ENCODE data around the gene PTCD2. TPM values are rescaled to one million over a fixed set of nuclear protein-coding genes. Genes with fewer than 3 reads are reported as not detected.

The PTCD2 gene
- total and polyA plus RNA-seq, 7 experiments from 2014 or later = 3.7 to 12.6 (median 6.0) TPM

- Histone ChIP-seq H3K27me3 (ENCODE audit: control insufficient read depth in 2 of 2, insufficient read depth in 2 of 2, low read length in 2 of 2) (no peaks in the 10 kb centered on the region), H3K9me3 (ENCODE audit: control insufficient read depth in 2 of 3, low read length in 3 of 3) (no peaks in the 10 kb centered on the region), H3K4me1 (ENCODE audit: control insufficient read depth in 2 of 2, insufficient read depth in 2 of 2, low read length in 2 of 2) (no peaks in the 10 kb centered on the region), H3K27ac (ENCODE audit: low read depth, low read length) (no peak overlapping the region), H3K4me3 (ENCODE audit: low read length) (no peak overlapping the region), H3K36me3 (ENCODE audit: control insufficient read depth in 2 of 3, insufficient read depth in 3 of 3, low read length in 3 of 3) (peaks cover 0 to 11% (median 0%) of the 10 kb centered on the region in 3 experiments)
- Mint-ChIP-seq H3K4me3 (no peak overlapping the region), H3K4me1 (peaks cover 0 to 7% (median 2%) of the 10 kb centered on the region in 7 donors), H3K9me3 (no peaks in the 10 kb centered on the region), H3K36me3 (peaks cover 8 to 58% (median 38%) of the 10 kb centered on the region in 5 donors), H3K27me3 (no peaks in the 10 kb centered on the region), H3K27ac (peak overlapping the region in 1 of 9 donors; percentile 21)
- ATAC-seq = no peak
- no peak for DNase-seq
- intact Hi-C loops (cut with micrococcal nuclease) = no loop called here
- ChIA-PET CTCF (no interaction called here), POLR2A (no interaction called here)
These were observed 33.4 kb upstream of the PTCD2 start for GRCh38 chr5:72286798-72287197.

GRCh38 chr5:72288924-72289323 is 31.2 kb upstream of the PTCD2 start:
- H3K9me3 Mint-ChIP-seq = no peaks in the 10 kb centered on the region
- no peaks in the 10 kb centered on the region for H3K27me3 ChIP-seq (ENCODE audit: control insufficient read depth in 2 of 2, insufficient read depth in 2 of 2, low read length in 2 of 2)
- H3K4me3 Mint-ChIP-seq = no peak overlapping the region
- H3K27ac Mint-ChIP-seq = peak overlapping the region in 1 of 9 donors; percentile 24
- ChIA-PET CTCF (no interaction called here), POLR2A (no interaction called here)
- ATAC-seq = no peak
- peaks cover 7 to 46% (median 38%) of the 10 kb centered on the region in 5 donors for H3K36me3 Mint-ChIP-seq
- no peak overlapping the region for H3K4me3 ChIP-seq (ENCODE audit: low read length)
- intact Hi-C loops (cut with micrococcal nuclease) = no loop called here
- H3K27me3 Mint-ChIP-seq = no peaks in the 10 kb centered on the region
- DNase-seq = no peak
- H3K27ac ChIP-seq (ENCODE audit: low read depth, low read length) = no peak overlapping the region
- no peaks in the 10 kb centered on the region for H3K9me3 ChIP-seq (ENCODE audit: control insufficient read depth in 2 of 3, low read length in 3 of 3)
- peaks cover 0 to 7% (median 0%) of the 10 kb centered on the region in 7 donors for H3K4me1 Mint-ChIP-seq
- H3K4me1 ChIP-seq (ENCODE audit: control insufficient read depth in 2 of 2, insufficient read depth in 2 of 2, low read length in 2 of 2) = no peaks in the 10 kb centered on the region
- H3K36me3 ChIP-seq (ENCODE audit: control insufficient read depth in 2 of 3, insufficient read depth in 3 of 3, low read length in 3 of 3) = peaks cover 0 to 21% (median 0%) of the 10 kb centered on the region in 3 experiments

- Mint-ChIP-seq H3K27ac (no peak overlapping the region), H3K4me3 (no peak overlapping the region), H3K27me3 (no peaks in the 10 kb centered on the region), H3K9me3 (no peaks in the 10 kb centered on the region), H3K36me3 (peaks cover 10 to 58% (median 39%) of the 10 kb centered on the region in 5 donors), H3K4me1 (peaks cover 0 to 5% (median 0%) of the 10 kb centered on the region in 7 donors)
- POLR2A ChIA-PET = no interaction called here
- ATAC-seq (no peak), DNase-seq (no peak)
- peaks cover 0 to 21% (median 4%) of the 10 kb centered on the region in 3 experiments for H3K36me3 ChIP-seq (ENCODE audit: control insufficient read depth in 2 of 3, insufficient read depth in 3 of 3, low read length in 3 of 3)
- H3K4me3 ChIP-seq (ENCODE audit: low read length) = no peak overlapping the region
- no peaks in the 10 kb centered on the region for H3K27me3 ChIP-seq (ENCODE audit: control insufficient read depth in 2 of 2, insufficient read depth in 2 of 2, low read length in 2 of 2)
- H3K4me1 ChIP-seq (ENCODE audit: control insufficient read depth in 2 of 2, insufficient read depth in 2 of 2, low read length in 2 of 2) = no peaks in the 10 kb centered on the region
- no peaks in the 10 kb centered on the region for H3K9me3 ChIP-seq (ENCODE audit: control insufficient read depth in 2 of 3, low read length in 3 of 3)
- CTCF ChIA-PET = no interaction called here
- intact Hi-C loops (cut with micrococcal nuclease) = no loop called here
- no peak overlapping the region for H3K27ac ChIP-seq (ENCODE audit: low read depth, low read length)
These were observed 29.6 kb upstream of the PTCD2 start for GRCh38 chr5:72290356-72291133.

- intact Hi-C loops (cut with micrococcal nuclease) = no loop called here
- Histone ChIP-seq H3K4me3 (ENCODE audit: low read length) (no peak overlapping the region), H3K9me3 (ENCODE audit: control insufficient read depth in 2 of 3, low read length in 3 of 3) (no peaks in the 10 kb centered on the region), H3K36me3 (ENCODE audit: control insufficient read depth in 2 of 3, insufficient read depth in 3 of 3, low read length in 3 of 3) (peaks cover 0 to 24% (median 4%) of the 10 kb centered on the region in 3 experiments), H3K27me3 (ENCODE audit: control insufficient read depth in 2 of 2, insufficient read depth in 2 of 2, low read length in 2 of 2) (no peaks in the 10 kb centered on the region), H3K27ac (ENCODE audit: low read depth, low read length) (no peak overlapping the region), H3K4me1 (ENCODE audit: control insufficient read depth in 2 of 2, insufficient read depth in 2 of 2, low read length in 2 of 2) (no peaks in the 10 kb centered on the region)
- H3K36me3 Mint-ChIP-seq = peaks cover 10 to 57% (median 36%) of the 10 kb centered on the region in 5 donors
- ATAC-seq (no peak), DNase-seq (no peak)
- no peak overlapping the region for H3K4me3 Mint-ChIP-seq
- ChIA-PET POLR2A (no interaction called here), CTCF (interaction anchor here (0.7 kb wide), 1 partner anchor 252 kb away, joined by 3 read pairs; no protein-coding TSS in a partner anchor)
- H3K9me3 Mint-ChIP-seq = no peaks in the 10 kb centered on the region
- H3K27ac Mint-ChIP-seq = no peak overlapping the region
- peaks cover 0 to 5% (median 0%) of the 10 kb centered on the region in 7 donors for H3K4me1 Mint-ChIP-seq
- no peaks in the 10 kb centered on the region for H3K27me3 Mint-ChIP-seq
These were observed 28.6 kb upstream of the PTCD2 start for GRCh38 chr5:72291601-72292000.

GRCh38 chr5:72292411-72292810 is 27.8 kb upstream of the PTCD2 start:
- no peaks in the 10 kb centered on the region for H3K27me3 Mint-ChIP-seq
- ChIA-PET POLR2A (no interaction called here), CTCF (interaction anchor here (0.7 kb wide), 1 partner anchor 253 kb away, joined by 3 read pairs; no protein-coding TSS in a partner anchor)

GRCh38 chr5:72293495-72294055 is 26.6 kb upstream of the PTCD2 start:
- Histone ChIP-seq H3K27ac (ENCODE audit: low read depth, low read length) (no peak overlapping the region), H3K4me1 (ENCODE audit: control insufficient read depth in 2 of 2, insufficient read depth in 2 of 2, low read length in 2 of 2) (peaks cover 0 to 4% of the 10 kb centered on the region in 2 donors), H3K36me3 (ENCODE audit: control insufficient read depth in 2 of 3, insufficient read depth in 3 of 3, low read length in 3 of 3) (peaks cover 0 to 24% (median 4%) of the 10 kb centered on the region in 3 experiments), H3K27me3 (ENCODE audit: control insufficient read depth in 2 of 2, insufficient read depth in 2 of 2, low read length in 2 of 2) (no peaks in the 10 kb centered on the region), H3K4me3 (ENCODE audit: low read length) (no peak overlapping the region), H3K9me3 (ENCODE audit: control insufficient read depth in 2 of 3, low read length in 3 of 3) (no peaks in the 10 kb centered on the region)
- POLR2A ChIA-PET = no interaction called here
- intact Hi-C loops (cut with micrococcal nuclease) = no loop called here
- ATAC-seq = no peak
- Mint-ChIP-seq H3K27ac (no peak overlapping the region), H3K4me3 (no peak overlapping the region), H3K9me3 (no peaks in the 10 kb centered on the region), H3K27me3 (no peaks in the 10 kb centered on the region), H3K4me1 (peaks cover 0 to 9% (median 5%) of the 10 kb centered on the region in 7 donors), H3K36me3 (peaks cover 7 to 50% (median 27%) of the 10 kb centered on the region in 5 donors)
- CTCF ChIA-PET = no interaction called here
- DNase-seq = no peak

More at GRCh38 chr5:72292411-72292810, 27.8 kb upstream of the PTCD2 start:
- no peaks in the 10 kb centered on the region for H3K9me3 ChIP-seq (ENCODE audit: control insufficient read depth in 2 of 3, low read length in 3 of 3)
- Mint-ChIP-seq H3K36me3 (peaks cover 10 to 58% (median 33%) of the 10 kb centered on the region in 5 donors), H3K27ac (no peak overlapping the region), H3K4me3 (no peak overlapping the region), H3K4me1 (peaks cover 0 to 5% (median 0%) of the 10 kb centered on the region in 7 donors), H3K9me3 (no peaks in the 10 kb centered on the region)
- no peak for DNase-seq
- no peak for ATAC-seq
- no peak overlapping the region for H3K4me3 ChIP-seq (ENCODE audit: low read length)
- no peaks in the 10 kb centered on the region for H3K4me1 ChIP-seq (ENCODE audit: control insufficient read depth in 2 of 2, insufficient read depth in 2 of 2, low read length in 2 of 2)
- no peaks in the 10 kb centered on the region for H3K27me3 ChIP-seq (ENCODE audit: control insufficient read depth in 2 of 2, insufficient read depth in 2 of 2, low read length in 2 of 2)
- intact Hi-C loops (cut with micrococcal nuclease) = no loop called here
- H3K36me3 ChIP-seq (ENCODE audit: control insufficient read depth in 2 of 3, insufficient read depth in 3 of 3, low read length in 3 of 3) = peaks cover 0 to 24% (median 4%) of the 10 kb centered on the region in 3 experiments
- H3K27ac ChIP-seq (ENCODE audit: low read depth, low read length) = no peak overlapping the region
